ENCODE results near the gene CPNE9. TPM values are rescaled to one million over a fixed set of nuclear protein-coding genes. Genes with fewer than 3 reads are reported as not detected.
"Not testable (repeated sequence)": the region's sequence is repeated elsewhere in the genome, so short reads cannot be mapped to it uniquely, and the experiment has no call there.

CPNE9 gene
- total and polyA plus RNA-seq, 2 experiments from 2014 or later: not detected

- peak overlapping the region; percentile 62 for H3K4me3 ChIP-seq
- no peaks in the 10 kb centered on the region for H3K79me2 ChIP-seq
- H3K9me3 ChIP-seq (ENCODE audit: low read depth): no peaks in the 10 kb centered on the region
- H4K20me1 ChIP-seq (ENCODE audit: insufficient read depth, poor library complexity, severe bottlenecking): no peaks in the 10 kb centered on the region
- H3K27ac ChIP-seq: peak overlapping the region; percentile 45
- peak; percentile 68 for DNase-seq (ENCODE audit: low spot score)
- WGBS (ENCODE audit: low lambda C conversion rate, missing lambda C conversion rate): 48% methylated on average over 15 of the region's 15 CpGs
- H3K9me2 ChIP-seq (replicated peaks; ENCODE audit: insufficient read depth): no peaks in the 10 kb centered on the region
- no peaks in the 10 kb centered on the region for H3K27me3 ChIP-seq
- no peaks in the 10 kb centered on the region for H3K36me3 ChIP-seq (replicated peaks; ENCODE audit: insufficient read depth, low read depth)
- peak overlapping the region; percentile 88 for H3K4me2 ChIP-seq
- H2AFZ ChIP-seq: peak overlapping the region; percentile 56
- TF ChIP-seq EZH2 (IDR thresholded peaks at IDR 0.05; ENCODE audit: borderline replicate concordance) (no peak), CTCF (IDR thresholded peaks at IDR 0.05; ENCODE audit: poor library complexity) (no peak), EZH2phosphoT487 (IDR thresholded peaks at IDR 0.05; ENCODE audit: low read depth, severe bottlenecking, unreplicated experiment) (no peak)
- peaks cover 19% of the 10 kb centered on the region for H3K4me1 ChIP-seq (ENCODE audit: insufficient read depth)
These were observed 66.7 kb downstream of the CPNE9 start for GRCh38 chr3:9770276-9770812.

DNA sequence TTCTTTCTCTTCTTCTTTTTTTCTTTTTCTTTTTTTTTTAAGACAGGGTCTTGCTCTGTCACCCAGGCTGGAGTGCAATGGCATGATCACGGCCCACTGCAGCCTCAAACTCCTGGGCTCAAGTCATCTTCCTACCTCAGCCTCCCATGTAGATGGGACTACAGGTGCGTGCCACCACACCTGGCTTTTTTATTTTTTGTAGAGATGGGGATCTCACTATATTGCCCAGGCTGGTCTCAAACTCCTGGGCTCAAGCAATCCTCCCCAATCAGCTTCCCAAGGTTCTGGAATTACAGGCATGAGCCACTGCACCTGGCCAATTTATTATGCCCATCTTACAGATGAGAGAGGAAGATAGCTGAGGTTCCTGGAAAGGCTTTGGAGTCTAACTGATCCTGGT is 67.4 kb downstream of the CPNE9 start:
- H3K4me1 ChIP-seq (ENCODE audit: insufficient read depth): peaks cover 19% of the 10 kb centered on the region
- DNase-seq (ENCODE audit: low spot score); H3K36me3 ChIP-seq (replicated peaks; ENCODE audit: insufficient read depth, low read depth); H3K27me3 ChIP-seq; H3K4me3 ChIP-seq; H3K27ac ChIP-seq; H3K9me3 ChIP-seq (ENCODE audit: low read depth); H2AFZ ChIP-seq; H3K79me2 ChIP-seq; H4K20me1 ChIP-seq (ENCODE audit: insufficient read depth, poor library complexity, severe bottlenecking); H3K9me2 ChIP-seq (replicated peaks; ENCODE audit: insufficient read depth); H3K4me2 ChIP-seq: not testable (repeated sequence)
- whole genome bisulfite sequencing (ENCODE audit: low lambda C conversion rate, missing lambda C conversion rate): 86% methylated on average over 2 of the region's 2 CpGs

- H3K27ac ChIP-seq: no peak overlapping the region
- WGBS (ENCODE audit: low lambda C conversion rate, missing lambda C conversion rate): 85% methylated on average over 5 of the region's 5 CpGs
- no peak for TF ChIP-seq EZH2 (IDR thresholded peaks at IDR 0.05; ENCODE audit: borderline replicate concordance)
- TF ChIP-seq CTCF (IDR thresholded peaks at IDR 0.05; ENCODE audit: poor library complexity): no peak
- TF ChIP-seq EZH2phosphoT487 (IDR thresholded peaks at IDR 0.05; ENCODE audit: low read depth, severe bottlenecking, unreplicated experiment): no peak
- no peak overlapping the region for H3K4me3 ChIP-seq
- H4K20me1 ChIP-seq (ENCODE audit: insufficient read depth, poor library complexity, severe bottlenecking): no peaks in the 10 kb centered on the region
- H3K9me2 ChIP-seq (replicated peaks; ENCODE audit: insufficient read depth): no peaks in the 10 kb centered on the region
- no peak overlapping the region for H2AFZ ChIP-seq
- no peak overlapping the region for H3K4me2 ChIP-seq
- DNase-seq (ENCODE audit: low spot score): no peak
- no peaks in the 10 kb centered on the region for H3K79me2 ChIP-seq
- no peaks in the 10 kb centered on the region for H3K9me3 ChIP-seq (ENCODE audit: low read depth)
- no peaks in the 10 kb centered on the region for H3K36me3 ChIP-seq (replicated peaks; ENCODE audit: insufficient read depth, low read depth)
- H3K27me3 ChIP-seq: no peaks in the 10 kb centered on the region
- no peaks in the 10 kb centered on the region for H3K4me1 ChIP-seq (ENCODE audit: insufficient read depth)
These were observed 73.5 kb downstream of the CPNE9 start for GRCh38 chr3:9776896-9777693.

GRCh38 chr3:9777694-9778021 is 74.0 kb downstream of the CPNE9 start:
- 100% methylated on average over 1 of the region's 1 CpG for WGBS (ENCODE audit: low lambda C conversion rate, missing lambda C conversion rate)
- no peaks in the 10 kb centered on the region for H3K4me1 ChIP-seq (ENCODE audit: insufficient read depth)
- no peak overlapping the region for H3K4me3 ChIP-seq
- no peaks in the 10 kb centered on the region for H3K9me3 ChIP-seq (ENCODE audit: low read depth)
- H3K27me3 ChIP-seq: no peaks in the 10 kb centered on the region
- no peaks in the 10 kb centered on the region for H3K79me2 ChIP-seq
- H3K4me2 ChIP-seq: no peak overlapping the region
- H3K27ac ChIP-seq: no peak overlapping the region
- H4K20me1 ChIP-seq (ENCODE audit: insufficient read depth, poor library complexity, severe bottlenecking): no peaks in the 10 kb centered on the region
- no peak for DNase-seq (ENCODE audit: low spot score)
- no peaks in the 10 kb centered on the region for H3K9me2 ChIP-seq (replicated peaks; ENCODE audit: insufficient read depth)
- no peak for TF ChIP-seq EZH2 (IDR thresholded peaks at IDR 0.05; ENCODE audit: borderline replicate concordance)
- no peak for TF ChIP-seq EZH2phosphoT487 (IDR thresholded peaks at IDR 0.05; ENCODE audit: low read depth, severe bottlenecking, unreplicated experiment)
- no peak for TF ChIP-seq CTCF (IDR thresholded peaks at IDR 0.05; ENCODE audit: poor library complexity)
- no peak overlapping the region for H2AFZ ChIP-seq
- H3K36me3 ChIP-seq (replicated peaks; ENCODE audit: insufficient read depth, low read depth): no peaks in the 10 kb centered on the region

Measured in hepatocyte (in vitro differentiated cells).